ENCODE data around the gene AFF3. TPM values are rescaled to one million over a fixed set of nuclear protein-coding genes. Genes with fewer than 3 reads are reported as not detected.

The AFF3 gene
- total RNA-seq, 1 experiment from 2014 or later = 0.61 TPM

DNA sequence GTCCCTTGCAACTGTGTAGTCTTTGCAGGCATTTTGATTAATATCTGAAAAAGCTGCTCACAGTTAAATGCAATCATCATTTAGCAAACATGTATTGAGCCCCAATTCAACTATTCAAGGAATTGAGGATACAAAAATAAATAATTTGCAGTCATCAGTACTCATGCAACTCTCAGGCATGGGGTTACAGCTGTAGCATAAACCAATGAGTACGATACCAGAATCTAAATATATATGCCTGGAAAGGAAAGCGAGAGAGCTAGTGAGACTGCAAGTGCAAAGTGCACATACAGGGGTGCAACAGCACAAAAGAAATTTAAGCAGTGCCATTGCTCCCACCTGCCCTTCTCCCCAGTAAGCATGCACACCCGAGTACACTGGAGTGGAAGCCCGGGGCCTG, 216.4 kb downstream of the AFF3 start:
- no peaks in the 10 kb centered on the region for H4K20me1 ChIP-seq (ENCODE audit: insufficient read depth)
- ChIA-PET RAD21 (ENCODE audit: low non-redundant PET in 1 of 2, low total read pairs in 2 of 2, uncharacterized antibody in 2 of 2, unreplicated experiment in 2 of 2) (no interaction called here), CTCF (no interaction called here), POLR2A (no interaction called here)
- no TSS peak for BruUV-seq (replicated peaks)
- H2AFZ ChIP-seq (ENCODE audit: low read depth, low read length, poor library complexity, severe bottlenecking) = no peak overlapping the region
- H3K36me3 ChIP-seq (ENCODE audit: control insufficient read depth in 1 of 2, insufficient read depth in 2 of 2, low read length in 2 of 2) = no peaks in the 10 kb centered on the region
- H3K27me3 ChIP-seq (ENCODE audit: insufficient read depth, low read length) = peaks cover 54% of the 10 kb centered on the region
- intact Hi-C loops (cut with micrococcal nuclease) = no loop called here
- H3K4me3 ChIP-seq (replicated peaks in 1 of 2; ENCODE audit: low read depth in 1 of 2, low read length in 2 of 2) = no peak overlapping the region
- H3K9me3 ChIP-seq (ENCODE audit: control insufficient read depth in 1 of 2, insufficient read depth in 1 of 2, low read depth in 1 of 2, low read length in 2 of 2) = no peaks in the 10 kb centered on the region
- no peaks in the 10 kb centered on the region for H3K79me2 ChIP-seq (ENCODE audit: insufficient read depth, low read length)
- DNase-seq (ENCODE audit: low read depth, low spot score) = no peak
- no peaks in the 10 kb centered on the region for H3K4me1 ChIP-seq (ENCODE audit: control insufficient read depth in 1 of 2, insufficient read depth in 2 of 2, low read length in 2 of 2)
- H3K27ac ChIP-seq (ENCODE audit: low read depth, low read length) = no peak overlapping the region
- H3K4me2 ChIP-seq (ENCODE audit: low read length) = no peak overlapping the region
- ATAC-seq = no peak
- H3K9ac ChIP-seq (ENCODE audit: low read length) = no peak overlapping the region
- no peaks in the 10 kb centered on the region for H3K9me2 ChIP-seq (ENCODE audit: insufficient read depth)
- TF ChIP-seq POLR2A (IDR thresholded peaks at IDR 0.05; ENCODE audit: borderline replicate concordance, extremely low read depth, insufficient read depth, insufficient read length) (no peak), POLR2AphosphoS5 (IDR thresholded peaks at IDR 0.05; ENCODE audit: low read depth, low read length) (no peak), ZNF274 (IDR thresholded peaks at IDR 0.05; ENCODE audit: low read depth, low read length) (no peak), FOSL1 (IDR thresholded peaks at IDR 0.05; ENCODE audit: low read depth) (no peak), JUND (IDR thresholded peaks at IDR 0.05) (no peak), YY1 (IDR thresholded peaks at IDR 0.05; ENCODE audit: extremely low read depth, insufficient replicate concordance, low read depth, low read length) (no peak), RAD21 (IDR thresholded peaks at IDR 0.05; ENCODE audit: low read depth) (no peak), CBX3 (IDR thresholded peaks at IDR 0.05; ENCODE audit: low read depth) (no peak), EGR1 (IDR thresholded peaks at IDR 0.05; ENCODE audit: low read depth) (no peak), SRF (IDR thresholded peaks at IDR 0.05; ENCODE audit: low read depth) (no peak), ELF1 (IDR thresholded peaks at IDR 0.05; ENCODE audit: borderline replicate concordance, low read depth) (no peak)
- TF ChIP-seq, protein P1, sequence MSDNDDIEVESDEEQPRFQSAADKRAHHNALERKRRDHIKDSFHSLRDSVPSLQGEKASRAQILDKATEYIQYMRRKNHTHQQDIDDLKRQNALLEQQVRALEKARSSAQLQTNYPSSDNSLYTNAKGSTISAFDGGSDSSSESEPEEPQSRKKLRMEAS (IDR thresholded peaks at IDR 0.05) = no peak
- TF ChIP-seq, protein P2, sequence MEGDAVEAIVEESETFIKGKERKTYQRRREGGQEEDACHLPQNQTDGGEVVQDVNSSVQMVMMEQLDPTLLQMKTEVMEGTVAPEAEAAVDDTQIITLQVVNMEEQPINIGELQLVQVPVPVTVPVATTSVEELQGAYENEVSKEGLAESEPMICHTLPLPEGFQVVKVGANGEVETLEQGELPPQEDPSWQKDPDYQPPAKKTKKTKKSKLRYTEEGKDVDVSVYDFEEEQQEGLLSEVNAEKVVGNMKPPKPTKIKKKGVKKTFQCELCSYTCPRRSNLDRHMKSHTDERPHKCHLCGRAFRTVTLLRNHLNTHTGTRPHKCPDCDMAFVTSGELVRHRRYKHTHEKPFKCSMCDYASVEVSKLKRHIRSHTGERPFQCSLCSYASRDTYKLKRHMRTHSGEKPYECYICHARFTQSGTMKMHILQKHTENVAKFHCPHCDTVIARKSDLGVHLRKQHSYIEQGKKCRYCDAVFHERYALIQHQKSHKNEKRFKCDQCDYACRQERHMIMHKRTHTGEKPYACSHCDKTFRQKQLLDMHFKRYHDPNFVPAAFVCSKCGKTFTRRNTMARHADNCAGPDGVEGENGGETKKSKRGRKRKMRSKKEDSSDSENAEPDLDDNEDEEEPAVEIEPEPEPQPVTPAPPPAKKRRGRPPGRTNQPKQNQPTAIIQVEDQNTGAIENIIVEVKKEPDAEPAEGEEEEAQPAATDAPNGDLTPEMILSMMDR (IDR thresholded peaks at IDR 0.05 in 2 of 3, conservative IDR thresholded peaks at IDR 0.05 in 1 of 3; ENCODE audit: borderline replicate concordance in 1 of 3, insufficient read depth in 1 of 3, low read depth in 2 of 3, low read length in 2 of 3) = no peak

Measured in HCT116 (cell line).